NCI-H2196 treated with DMSO at 0.1 percent for 48 hours (cell line): ENCODE data around the gene NPIPA1.
"Not testable (repeated sequence)": the region's sequence is repeated elsewhere in the genome, so short reads cannot be mapped to it uniquely, and the experiment has no call there.

Experiments
- DNase-seq: peaks from one replicate; lab custom pipeline; 2025; ENCODE audit not compliant: unreplicated experiment; lab: John Stamatoyannopoulos, UW

NPIPA1 gene

DNA sequence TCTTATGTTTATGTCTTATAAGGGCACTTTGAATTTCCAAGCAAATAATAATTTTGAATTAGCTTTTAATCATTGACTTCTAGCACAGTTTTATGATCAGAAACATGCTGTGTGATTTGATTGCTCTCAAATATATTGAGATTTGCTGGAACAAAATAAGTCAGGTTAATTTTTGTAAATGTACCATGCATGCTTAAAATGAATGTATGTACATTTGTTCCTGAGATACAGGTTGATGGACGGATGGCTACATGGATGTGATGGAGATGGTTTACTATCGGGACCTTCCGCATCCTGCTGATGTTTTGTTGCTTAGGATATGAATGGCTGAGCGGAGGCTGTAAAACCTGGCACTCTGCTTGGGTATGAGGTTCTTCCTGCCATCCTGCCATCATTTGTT, at the start of gene NPIPA1:
Gene NPIPA1, plus strand, starts transcription at position 301 of the 400 bp plus-strand sequence. Its CDS starts 0 bp downstream, at position 301.
- DNase-seq: not testable (repeated sequence)

DNA sequence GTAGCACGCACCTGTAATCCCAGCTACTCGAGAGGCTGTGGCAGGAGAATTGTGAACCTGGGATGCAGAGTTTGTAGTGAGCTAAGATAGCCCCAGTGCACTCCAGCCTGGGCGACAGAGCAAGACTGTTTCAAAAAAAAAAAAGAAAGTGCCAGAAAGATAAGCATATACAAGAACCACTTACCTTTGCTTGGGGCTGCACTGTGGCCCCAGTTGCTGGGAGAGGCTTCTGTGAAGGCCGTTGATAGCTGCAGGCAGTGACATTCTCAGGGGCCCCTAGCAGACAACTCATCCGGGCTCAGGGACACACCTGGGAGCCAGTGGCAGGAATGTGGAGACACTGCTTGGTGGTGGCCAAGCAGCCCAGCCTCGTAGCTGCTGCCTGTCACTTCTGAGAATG, 45.1 kb upstream of the NPIPA1 start:
- not testable (repeated sequence) for DNase-seq

- DNase-seq: not testable (repeated sequence)
Observed at GRCh38 chr16:14895382-14895781, 41.9 kb upstream of the NPIPA1 start.

DNA sequence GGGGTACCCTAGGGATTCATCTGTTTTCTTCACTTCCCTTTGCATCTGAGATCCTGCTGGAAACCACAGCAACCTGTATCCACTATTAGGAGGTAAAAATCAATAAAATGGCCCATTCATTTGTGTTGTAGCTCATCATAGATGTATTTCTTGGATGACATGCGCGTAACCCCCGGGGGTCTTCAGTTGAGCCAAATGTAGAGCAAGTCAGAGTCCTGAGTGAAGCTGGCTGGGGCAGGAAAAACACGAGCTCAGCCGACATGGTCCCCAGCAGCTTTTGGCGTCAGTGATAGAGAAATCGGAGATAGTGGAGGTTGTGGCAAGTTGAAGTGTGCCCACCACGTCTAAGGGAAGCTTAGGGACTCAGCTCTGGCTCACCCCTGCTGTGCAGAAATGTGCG, 41.2 kb upstream of the NPIPA1 start:
- not testable (repeated sequence) for DNase-seq

DNA sequence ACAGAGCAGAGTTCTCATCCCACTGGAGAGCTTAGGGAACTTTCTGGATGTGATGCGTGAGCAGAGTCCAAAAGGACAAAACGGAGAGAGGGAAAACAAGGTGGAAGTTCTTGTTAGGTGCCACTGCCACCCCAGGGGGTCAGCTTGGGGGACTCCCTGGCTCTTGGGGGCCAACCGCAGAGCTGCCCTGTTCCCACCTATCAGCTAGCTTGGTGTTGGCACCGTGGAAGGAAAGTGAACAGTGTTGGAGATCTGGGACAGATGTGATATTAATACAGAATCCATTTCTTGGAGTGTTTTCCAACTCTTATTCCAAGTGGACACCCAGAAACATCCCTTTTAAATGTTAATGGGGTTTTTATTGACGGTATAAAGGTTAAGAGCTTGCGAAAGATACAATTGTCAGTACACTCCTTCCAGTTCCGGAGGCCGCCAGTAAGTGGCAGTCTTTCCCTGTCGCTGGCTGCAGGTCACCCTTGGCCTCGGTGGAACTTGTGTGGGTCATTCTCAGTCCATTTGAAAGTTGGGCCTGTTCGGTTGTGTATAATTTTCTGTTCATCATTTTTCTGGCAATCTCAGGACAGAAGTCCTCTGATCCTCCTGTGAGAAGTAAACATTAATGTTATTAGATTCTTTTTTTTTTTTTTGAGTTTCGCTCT, 40.1 kb upstream of the NPIPA1 start:
- DNase-seq: not testable (repeated sequence)

GRCh38 chr16:14898162-14898561, 39.1 kb upstream of the NPIPA1 start:
- not testable (repeated sequence) for DNase-seq

DNA sequence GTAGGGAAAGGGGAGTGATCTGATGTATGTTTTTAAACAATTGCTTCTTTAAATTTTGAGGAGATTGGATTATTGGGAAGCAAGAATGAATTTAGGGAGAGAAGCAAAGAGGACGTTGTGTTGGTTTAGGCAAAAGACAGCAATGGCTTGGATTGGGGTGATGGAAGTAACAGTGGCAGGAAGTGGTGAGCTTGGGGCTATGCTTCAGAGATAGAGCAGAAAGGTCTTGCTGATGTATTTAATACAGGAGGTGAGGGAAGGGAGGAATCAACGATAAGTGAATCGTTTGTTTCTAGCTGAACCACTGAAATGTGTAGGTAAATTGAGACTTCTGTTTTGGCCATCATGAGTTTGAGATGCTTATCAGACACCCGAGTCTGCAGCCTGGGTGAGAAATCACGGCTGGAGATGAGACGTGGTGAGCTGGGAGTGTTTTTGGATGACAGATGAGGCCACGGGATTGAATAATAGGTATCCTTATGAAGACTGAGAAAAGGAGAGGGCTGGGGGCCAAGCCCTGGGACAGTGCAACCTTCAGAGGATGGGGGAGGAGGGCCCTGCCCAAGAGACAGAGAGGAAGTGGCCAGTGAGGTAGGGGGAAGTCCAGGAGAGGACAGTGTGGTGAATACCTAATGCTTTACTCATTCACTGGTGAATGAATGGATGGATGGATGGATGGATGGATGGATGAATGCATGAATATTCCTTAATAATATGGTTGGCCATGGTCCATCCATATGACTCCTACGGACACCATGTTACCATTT, 33.9 kb upstream of the NPIPA1 start:
- not testable (repeated sequence) for DNase-seq

DNA sequence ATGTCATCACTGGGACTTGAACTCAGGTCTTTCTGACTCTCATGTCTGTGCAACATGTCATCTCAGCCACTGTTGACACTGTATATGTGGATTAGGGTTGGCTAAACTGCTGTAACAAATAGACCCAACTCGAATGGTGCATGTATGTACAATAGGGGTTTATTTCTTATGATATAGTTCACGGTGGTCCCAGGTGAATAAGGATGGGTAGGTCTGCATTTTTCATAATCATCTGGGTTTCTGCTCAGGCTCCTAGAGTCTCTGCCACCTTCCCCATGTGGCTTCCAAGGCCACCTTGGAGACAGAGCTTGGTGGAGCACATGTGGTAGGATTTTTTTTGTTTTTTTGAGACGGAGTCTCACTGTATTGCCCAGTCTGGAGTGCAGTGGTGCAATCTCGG, 27.5 kb upstream of the NPIPA1 start:
- DNase-seq: not testable (repeated sequence)

- DNase-seq: not testable (repeated sequence)
Observed at GRCh38 chr16:14910833-14911629, 26.2 kb upstream of the NPIPA1 start.

- DNase-seq: not testable (repeated sequence)
Observed at GRCh38 chr16:14911954-14912353, 25.3 kb upstream of the NPIPA1 start.

- not testable (repeated sequence) for DNase-seq
Observed at GRCh38 chr16:14912588-14912987, 24.7 kb upstream of the NPIPA1 start.

- DNase-seq: not testable (repeated sequence)
Observed at GRCh38 chr16:14918504-14918903, 18.7 kb upstream of the NPIPA1 start.

GRCh38 chr16:14919837-14920600, 17.2 kb upstream of the NPIPA1 start:
- not testable (repeated sequence) for DNase-seq

DNA sequence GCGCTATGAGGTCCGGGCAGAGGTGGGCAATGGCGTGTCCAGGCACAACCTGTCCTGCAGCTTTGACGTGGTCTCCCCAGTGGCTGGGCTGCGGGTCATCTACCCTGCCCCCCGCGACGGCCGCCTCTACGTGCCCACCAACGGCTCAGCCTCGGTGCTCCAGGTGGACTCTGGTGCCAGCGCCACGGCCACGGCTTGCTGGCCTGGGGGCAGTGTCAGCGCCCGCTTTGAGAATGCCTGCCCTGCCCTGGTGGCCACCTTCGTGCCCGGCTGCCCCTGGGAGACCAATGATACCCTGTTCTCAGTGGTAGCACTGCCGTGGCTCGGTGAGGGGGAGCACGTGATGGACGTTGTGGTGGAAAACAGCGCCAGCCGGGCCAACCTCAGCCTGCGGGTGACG, 15.0 kb upstream of the NPIPA1 start:
- not testable (repeated sequence) for DNase-seq

- DNase-seq: not testable (repeated sequence)
Observed at GRCh38 chr16:14922968-14923367, 14.3 kb upstream of the NPIPA1 start.

GRCh38 chr16:14923394-14924088, 13.7 kb upstream of the NPIPA1 start:
- not testable (repeated sequence) for DNase-seq

DNA sequence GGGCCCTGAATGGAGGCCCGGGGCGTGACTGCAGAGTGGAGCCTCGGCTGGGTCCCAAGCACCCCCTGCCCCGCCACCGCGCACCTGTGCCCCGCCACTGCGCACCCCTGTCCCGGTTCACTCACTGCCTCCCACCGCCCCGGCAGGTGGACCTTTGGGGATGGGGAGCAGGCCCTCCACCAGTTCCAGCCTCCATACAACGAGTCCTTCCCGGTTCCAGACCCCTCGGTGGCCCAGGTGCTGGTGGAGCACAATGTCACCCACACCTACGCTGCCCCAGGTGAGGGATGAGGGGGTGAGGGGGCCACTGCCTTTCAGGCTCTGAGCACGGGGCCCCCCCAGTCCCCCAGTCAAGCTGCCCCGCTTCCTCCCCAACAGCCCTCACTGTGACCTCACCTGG, 12.9 kb upstream of the NPIPA1 start:
- DNase-seq: not testable (repeated sequence)

GRCh38 chr16:14924982-14925381, 12.3 kb upstream of the NPIPA1 start:
- DNase-seq: not testable (repeated sequence)

GRCh38 chr16:14928064-14928714, 9.1 kb upstream of the NPIPA1 start:
- not testable (repeated sequence) for DNase-seq
